Upper lobe of right lung (tissue), 1 donor: ENCODE data around the gene MRO. TPM values are rescaled to one million over a fixed set of nuclear protein-coding genes. Genes with fewer than 3 reads are reported as not detected.
"Not testable (repeated sequence)": the region's sequence is repeated elsewhere in the genome, so short reads cannot be mapped to it uniquely, and the experiment has no call there.

Experiments used
- ATAC-seq: fragments of 200-7000 bp; cut with Tn5 transposase; one replicate; pipeline ENCODE4 v1.9.1; 2020; ENCODE audit warnings: mild to moderate bottlenecking, moderate library complexity
- DNase-seq: peaks from one replicate; pipeline ENCODE4 v3.0.0-alpha.2; 2020
- H3K27ac ChIP-seq: fragments of 200-600 bp; one replicate; pipeline ENCODE4 v1.8.0; 2022
- H3K27me3 ChIP-seq: fragments of 200-600 bp; one replicate; pipeline ENCODE4 v1.8.0; 2022; ENCODE audit warnings: mild to moderate bottlenecking
- H3K36me3 ChIP-seq: fragments of 200-600 bp; one replicate; pipeline ENCODE4 v1.8.0; 2022
- H3K4me1 ChIP-seq: fragments of 200-600 bp; one replicate; pipeline ENCODE4 v1.8.0; 2022
- H3K4me3 ChIP-seq: fragments of 200-600 bp; one replicate; pipeline ENCODE4 v1.8.0; 2022; ENCODE audit warnings: mild to moderate bottlenecking
- H3K9me3 ChIP-seq: fragments of 200-600 bp; one replicate; pipeline ENCODE4 v1.8.0; 2022
- CTCF ChIP-seq: fragments of 200-600 bp; IDR thresholded peaks from one replicate; pipeline ENCODE4 v1.8.0; 2022; ENCODE audit warnings: antibody characterized with exemption
- intact Hi-C: fragments of 100-400 bp; cut with DNase I; formaldehyde crosslinking; loops from one replicate; pipeline ENCODE4 v1.11.0; 2022
- total RNA-seq: library from RNA; stranded (reverse); fragmentation: NEBNext Ultra II Directional; extraction: Animal tissue kit (Norgen Biotek cat#: 25700); gene quantifications from one replicate; pipeline ENCODE4 v1.2.1, GENCODE V29; 2021
- donor health status: DM: no; HTN: yes; CAD: no; lungs with severe emphysema.

The MRO gene
- total RNA-seq, 1 donor from 2014 or later: 0.20 TPM

GRCh38 chr18:50844960-50845359 lies 25.1 kb upstream of the MRO start:
- TF ChIP-seq CTCF: no peak
- H3K27me3 ChIP-seq: no peaks in the 10 kb centered on the region
- no peak overlapping the region for H3K27ac ChIP-seq
- intact Hi-C loops: no loop called here
- no peaks in the 10 kb centered on the region for H3K9me3 ChIP-seq
- no peaks in the 10 kb centered on the region for H3K36me3 ChIP-seq
- DNase-seq: no peak
- no peak overlapping the region for H3K4me3 ChIP-seq
- no peaks in the 10 kb centered on the region for H3K4me1 ChIP-seq
- ATAC-seq: no peak

GRCh38 chr18:50844554-50844953 lies 24.7 kb upstream of the MRO start:
- ATAC-seq: no peak
- H3K4me1 ChIP-seq: no peaks in the 10 kb centered on the region
- no peaks in the 10 kb centered on the region for H3K36me3 ChIP-seq
- intact Hi-C loops: no loop called here
- no peaks in the 10 kb centered on the region for H3K9me3 ChIP-seq
- DNase-seq: no peak
- no peak for TF ChIP-seq CTCF
- no peaks in the 10 kb centered on the region for H3K27me3 ChIP-seq
- H3K4me3 ChIP-seq: no peak overlapping the region
- H3K27ac ChIP-seq: no peak overlapping the region

GRCh38 chr18:50842846-50843245 lies 23.0 kb upstream of the MRO start:
- H3K4me3 ChIP-seq: no peak overlapping the region
- no peak for TF ChIP-seq CTCF
- no peak for ATAC-seq
- intact Hi-C loops: no loop called here
- H3K27me3 ChIP-seq: no peaks in the 10 kb centered on the region
- DNase-seq: no peak
- no peaks in the 10 kb centered on the region for H3K36me3 ChIP-seq
- no peaks in the 10 kb centered on the region for H3K4me1 ChIP-seq
- H3K9me3 ChIP-seq: no peaks in the 10 kb centered on the region
- H3K27ac ChIP-seq: no peak overlapping the region

- intact Hi-C loops: no loop called here
- Histone ChIP-seq H3K4me1 (peaks cover 12% of the 10 kb centered on the region), H3K4me3 (no peak overlapping the region), H3K27me3 (no peaks in the 10 kb centered on the region), H3K9me3 (no peaks in the 10 kb centered on the region), H3K36me3 (no peaks in the 10 kb centered on the region), H3K27ac (no peak overlapping the region)
- ATAC-seq (no peak), DNase-seq (no peak)
- TF ChIP-seq CTCF: no peak
These were observed 20.2 kb upstream of the MRO start for GRCh38 chr18:50839996-50840395.

- no peak overlapping the region for H3K4me3 ChIP-seq
- no peak for TF ChIP-seq CTCF
- ATAC-seq: no peak
- H3K9me3 ChIP-seq: no peaks in the 10 kb centered on the region
- no peak overlapping the region for H3K27ac ChIP-seq
- no peaks in the 10 kb centered on the region for H3K36me3 ChIP-seq
- H3K4me1 ChIP-seq: peaks cover 12% of the 10 kb centered on the region
- DNase-seq: no peak
- H3K27me3 ChIP-seq: no peaks in the 10 kb centered on the region
- intact Hi-C loops: no loop called here
These were observed 19.5 kb upstream of the MRO start for GRCh38 chr18:50839341-50839740.

GRCh38 chr18:50836521-50836957 lies 16.7 kb upstream of the MRO start:
- no peak overlapping the region for H3K4me3 ChIP-seq
- no peaks in the 10 kb centered on the region for H3K27me3 ChIP-seq
- peak; percentile 81 for ATAC-seq
- H3K36me3 ChIP-seq: no peaks in the 10 kb centered on the region
- no peak for DNase-seq
- peaks cover 12% of the 10 kb centered on the region for H3K4me1 ChIP-seq
- TF ChIP-seq CTCF: no peak
- H3K27ac ChIP-seq: no peak overlapping the region
- intact Hi-C loops: no loop called here
- no peaks in the 10 kb centered on the region for H3K9me3 ChIP-seq

GRCh38 chr18:50833496-50833895 lies 13.7 kb upstream of the MRO start:
- H3K9me3 ChIP-seq, ATAC-seq, DNase-seq, intact Hi-C loops, H3K27ac ChIP-seq, H3K36me3 ChIP-seq, H3K27me3 ChIP-seq, H3K4me3 ChIP-seq: not testable (repeated sequence)
- H3K4me1 ChIP-seq: peaks cover 12% of the 10 kb centered on the region
